ENCODE data around the gene GPR33.

- no peak for TF ChIP-seq CTCF (IDR thresholded peaks at IDR 0.05 in 8 of 11, conservative IDR thresholded peaks at IDR 0.05 in 3 of 11)
- TF ChIP-seq POLR2A (IDR thresholded peaks at IDR 0.05): no peak
- TF ChIP-seq POLR2AphosphoS5 (IDR thresholded peaks at IDR 0.05): no peak
Measured at GRCh38 chr14:31439561-31439960, 48.3 kb downstream of the GPR33 start.
